GM23248 (cell line): Measurements from ENCODE around the gene UBQLN1. TPM values are rescaled to one million over a fixed set of nuclear protein-coding genes. Genes with fewer than 3 reads are reported as not detected.

Experiments
- DNase-seq: peaks from one replicate; pipeline ENCODE4 v3.0.0-alpha.2; 2015
- H2AFZ ChIP-seq: fragments of 200-600 bp; sonication (generic); 2 replicates; pipeline ENCODE4 v1.6.1; 2016; ENCODE audit warnings: antibody characterized with exemption
- H3F3A ChIP-seq: fragments of 200-600 bp; sonication (generic); 2 replicates; pipeline ENCODE4 v1.6.1; 2016; ENCODE audit warnings: mild to moderate bottlenecking, antibody characterized with exemption, mixed run types; ENCODE audit not compliant: insufficient read depth
- H3K27ac ChIP-seq: fragments of 200-600 bp; sonication (generic); 2 replicates; pipeline ENCODE4 v1.5.1; 2016; ENCODE audit warnings: mild to moderate bottlenecking
- H3K27me3 ChIP-seq: fragments of 200-600 bp; sonication (generic); replicated peaks from 2 replicates; pipeline ENCODE4 v1.6.1; 2016; ENCODE audit warnings: mild to moderate bottlenecking; ENCODE audit not compliant: insufficient read depth
- H3K36me3 ChIP-seq: fragments of 200-600 bp; sonication (generic); 2 replicates; pipeline ENCODE4 v1.6.1; 2016; ENCODE audit warnings: low read depth, mild to moderate bottlenecking
- H3K4me1 ChIP-seq: fragments of 200-600 bp; sonication (generic); 2 replicates; pipeline ENCODE4 v1.6.1; 2016; ENCODE audit warnings: mild to moderate bottlenecking; ENCODE audit not compliant: insufficient read depth
- H3K4me2 ChIP-seq: fragments of 200-600 bp; sonication (generic); one replicate; pipeline ENCODE4 v1.6.1; 2016; ENCODE audit warnings: mild to moderate bottlenecking; ENCODE audit not compliant: unreplicated experiment
- H3K4me3 ChIP-seq: fragments of 200-600 bp; sonication (generic); 2 replicates; pipeline ENCODE4 v1.5.1; 2016; ENCODE audit warnings: mild to moderate bottlenecking
- H3K79me2 ChIP-seq: fragments of 200-600 bp; sonication (generic); 2 replicates; pipeline ENCODE4 v1.6.1; 2016; ENCODE audit warnings: mild to moderate bottlenecking; ENCODE audit not compliant: insufficient read depth
- H3K9ac ChIP-seq: fragments of 200-600 bp; sonication (generic); 2 replicates; pipeline ENCODE4 v1.6.1; 2016; ENCODE audit warnings: mild to moderate bottlenecking
- H3K9me2 ChIP-seq: fragments of 200-600 bp; sonication (generic); 2 replicates; pipeline ENCODE4 v1.6.1; 2016; ENCODE audit warnings: mixed run types, mild to moderate bottlenecking, moderate library complexity; ENCODE audit not compliant: insufficient read depth
- H3K9me3 ChIP-seq: fragments of 200-600 bp; sonication (generic); one replicate; pipeline ENCODE4 v1.6.1; 2017; ENCODE audit warnings: low read depth
- H4K20me1 ChIP-seq: fragments of 200-600 bp; sonication (generic); 2 replicates; pipeline ENCODE4 v1.6.0; 2016; ENCODE audit not compliant: insufficient read depth
- EZH2 ChIP-seq: fragments of 200-600 bp; sonication (generic); IDR thresholded peaks from 2 replicates; pipeline ENCODE4 v1.6.1; 2018; ENCODE audit warnings: antibody characterized with exemption, mild to moderate bottlenecking; ENCODE audit not compliant: insufficient read depth, poor library complexity, severe bottlenecking
- EZH2phosphoT487 ChIP-seq: fragments of 200-600 bp; sonication (generic); IDR thresholded peaks from 2 replicates; pipeline ENCODE4 v1.6.1; 2018; ENCODE audit warnings: antibody characterized with exemption, moderate library complexity, mild to moderate bottlenecking, low read depth; ENCODE audit not compliant: insufficient read depth
- WGBS, 2 experiments: methylation state at CpG; one replicate each; pipeline ENCODE4 v1.1.6; 2015 to 2017; ENCODE audit warnings: low lambda C conversion rate in 2 of 2, low coverage in 1 of 2; ENCODE audit errors: missing lambda C conversion rate in 2 of 2; 5-methylcytosine and 5-hydroxymethylcytosine counted together
- in situ Hi-C: fragments of 300-500 bp; cut with MboI; formaldehyde crosslinking; loops from 2 replicates; pipeline ENCODE4 v1.15.0; 2020
- polyA plus RNA-seq: library from polyadenylated mRNA; unstranded; fragments of >200 nt; fragmentation: Nextera tagmentation; extraction: Ambion mirVana; gene quantifications from 2 replicates; pipeline ENCODE4 v1.2.1, GENCODE V29; 2016
- total RNA-seq: library from RNA; depleted of rRNA; stranded (reverse); fragments of >200 nt; shearing (Covaris generic); gene quantifications from 2 replicates; pipeline ENCODE4 v1.2.3, GENCODE V29; 2014

UBQLN1 gene
- total and polyA plus RNA-seq, 2 experiments from 2014 or later, result 103 to 107 TPM

DNA sequence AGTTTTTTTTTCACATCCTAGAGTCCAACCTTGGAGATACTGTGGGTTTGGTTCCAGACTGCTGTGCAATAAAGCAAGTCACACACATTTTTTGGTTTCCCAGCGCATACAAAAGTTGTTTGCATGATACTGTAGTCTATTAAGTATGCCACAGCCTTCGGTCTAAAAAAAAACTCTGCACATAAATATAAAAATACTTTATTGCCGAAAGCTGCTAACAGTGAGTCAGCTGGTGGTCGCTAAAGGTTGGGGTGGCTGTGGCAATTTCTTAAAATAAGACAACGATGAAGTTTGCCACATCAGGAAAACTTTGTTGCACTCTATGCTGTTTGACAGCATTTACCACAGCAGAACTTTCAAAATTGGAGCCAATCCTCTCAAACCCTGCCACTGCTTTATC lies 37.4 kb downstream of the UBQLN1 start:
- H2AFZ ChIP-seq, result no peak overlapping the region
- no peaks in the 10 kb centered on the region for H3K27me3 ChIP-seq
- TF ChIP-seq EZH2phosphoT487 (no peak), EZH2 (no peak)
- in situ Hi-C loops, result no loop called here
- H3K4me1 ChIP-seq, result 0 out of 2 replicates have a peak, but pooled peaks cover 5% of the 10 kb centered on the region
- 0 out of 2 replicates have a peak, but pooled peaks cover 3% of the 10 kb centered on the region for H3F3A ChIP-seq
- no peak overlapping the region for H3K4me3 ChIP-seq
- no peak for DNase-seq
- no peaks in the 10 kb centered on the region for H3K9me3 ChIP-seq
- H4K20me1 ChIP-seq, result no peaks in the 10 kb centered on the region
- H3K27ac ChIP-seq, result no peak overlapping the region
- H3K9ac ChIP-seq, result no peak overlapping the region
- no peak overlapping the region for H3K4me2 ChIP-seq
- H3K36me3 ChIP-seq, result peaks cover 56% of the 10 kb centered on the region
- H3K79me2 ChIP-seq, result peaks cover 100% of the 10 kb centered on the region
- no peaks in the 10 kb centered on the region for H3K9me2 ChIP-seq
- WGBS, 2 experiments, result 55 to 59% methylated on average over 5 of the region's 5 CpGs

DNA sequence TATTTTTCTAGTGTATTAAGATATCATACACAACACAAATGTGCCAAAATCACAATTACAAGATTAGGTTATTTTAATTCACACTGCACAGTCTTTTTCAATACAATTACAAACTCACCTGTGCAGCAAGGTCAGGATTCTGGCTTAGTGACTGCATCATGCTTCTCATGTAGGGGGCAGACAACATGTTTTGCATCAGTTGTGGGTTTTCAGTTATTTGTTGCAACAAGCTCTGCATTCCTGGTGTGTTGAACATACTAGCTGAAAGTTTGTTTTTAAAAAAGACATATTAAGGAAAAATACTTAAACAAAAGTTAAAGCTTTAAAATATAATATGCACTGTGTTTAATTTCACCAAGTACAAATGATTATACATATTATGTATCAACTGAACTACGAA lies 38.7 kb downstream of the UBQLN1 start:
- Histone ChIP-seq H2AFZ (no peak overlapping the region), H3K9ac (no peak overlapping the region), H3K79me2 (peaks cover 99% of the 10 kb centered on the region), H3K9me3 (no peaks in the 10 kb centered on the region), H3K4me3 (no peak overlapping the region), H3K36me3 (peaks cover 49% of the 10 kb centered on the region), H3K4me2 (no peak overlapping the region), H4K20me1 (no peaks in the 10 kb centered on the region), H3K27me3 (no peaks in the 10 kb centered on the region), H3K9me2 (no peaks in the 10 kb centered on the region), H3K27ac (no peak overlapping the region), H3K4me1 (no peaks in the 10 kb centered on the region), H3F3A (no peaks in the 10 kb centered on the region)
- peak; percentile 11 for DNase-seq
- in situ Hi-C loops, result no loop called here
- TF ChIP-seq EZH2, result no peak
- no peak for TF ChIP-seq EZH2phosphoT487
- 97 to 98% methylated on average over 1 of the region's 1 CpG for WGBS, 2 experiments

DNA sequence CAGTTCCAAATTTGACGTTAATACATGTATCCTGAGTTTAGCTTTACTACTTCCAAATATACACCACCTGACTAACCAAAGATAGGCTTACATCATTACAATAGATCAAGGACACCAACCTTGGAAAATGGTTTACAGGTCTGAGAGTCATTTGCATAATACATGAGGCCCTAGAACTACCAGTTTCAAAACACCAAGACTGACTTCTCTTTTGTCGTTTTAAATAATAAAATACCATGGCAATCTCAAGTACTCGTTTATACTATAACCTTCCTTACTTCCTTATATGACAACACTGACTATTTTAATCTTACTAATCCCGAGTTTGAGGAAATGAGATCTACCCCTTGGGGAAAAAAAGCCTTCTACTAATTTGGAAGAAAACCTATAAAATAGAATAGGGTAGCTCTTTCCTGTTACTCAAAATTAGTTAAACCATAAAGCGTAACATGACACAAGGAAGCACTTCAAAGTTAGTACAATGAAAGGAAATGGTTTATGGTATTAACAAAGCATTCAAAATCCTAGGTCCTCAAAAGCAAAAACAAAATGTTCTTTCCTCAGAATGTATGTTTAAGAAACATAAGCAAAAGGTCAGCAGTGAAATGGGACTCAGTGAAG lies 42.1 kb downstream of the UBQLN1 start:
- in situ Hi-C loops, result no loop called here
- Histone ChIP-seq H3K4me1 (no peaks in the 10 kb centered on the region), H2AFZ (no peak overlapping the region), H3K27me3 (no peaks in the 10 kb centered on the region), H3K4me2 (no peak overlapping the region), H3K79me2 (peaks cover 95% of the 10 kb centered on the region), H3K27ac (no peak overlapping the region), H3K9me2 (no peaks in the 10 kb centered on the region), H3K4me3 (no peak overlapping the region), H3K9me3 (no peaks in the 10 kb centered on the region), H4K20me1 (no peaks in the 10 kb centered on the region), H3F3A (no peaks in the 10 kb centered on the region), H3K9ac (no peak overlapping the region), H3K36me3 (peaks cover 59% of the 10 kb centered on the region)
- WGBS, 2 experiments, result 65 to 75% methylated on average over 5 of the region's 5 CpGs
- DNase-seq, result no peak
- TF ChIP-seq EZH2, result no peak
- TF ChIP-seq EZH2phosphoT487, result no peak

DNA sequence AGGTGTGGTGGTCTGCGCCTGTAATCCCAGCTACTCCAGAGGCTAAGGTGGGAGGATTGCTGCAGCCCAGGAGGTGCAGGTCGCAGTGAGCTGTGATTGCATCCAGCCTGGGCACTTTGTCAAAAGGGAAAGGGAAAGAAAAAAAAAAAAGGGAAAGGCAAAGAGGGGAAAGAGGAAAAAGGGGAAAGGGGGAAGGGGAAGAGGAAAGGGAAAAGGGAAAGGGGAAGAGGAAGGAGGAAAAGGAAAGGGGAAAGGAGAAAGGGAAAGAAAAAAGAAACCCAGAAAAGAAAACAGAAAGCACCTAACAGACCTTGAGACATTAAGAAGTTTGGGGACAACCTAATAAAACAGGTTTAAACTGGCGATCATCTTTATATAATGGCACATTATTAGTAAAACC lies 44.8 kb downstream of the UBQLN1 start:
- no peak overlapping the region for H3K9ac ChIP-seq
- no peaks in the 10 kb centered on the region for H4K20me1 ChIP-seq
- no peak overlapping the region for H2AFZ ChIP-seq
- no peak overlapping the region for H3K27ac ChIP-seq
- no peak for TF ChIP-seq EZH2phosphoT487
- TF ChIP-seq EZH2, result no peak
- no peaks in the 10 kb centered on the region for H3K4me1 ChIP-seq
- H3K4me3 ChIP-seq, result no peak overlapping the region
- in situ Hi-C loops, result no loop called here
- H3K9me3 ChIP-seq, result no peaks in the 10 kb centered on the region
- peaks cover 64% of the 10 kb centered on the region for H3K36me3 ChIP-seq
- DNase-seq, result no peak
- 98 to 99% methylated on average over 3 of the region's 3 CpGs for WGBS, 2 experiments
- H3K4me2 ChIP-seq, result no peak overlapping the region
- no peaks in the 10 kb centered on the region for H3F3A ChIP-seq
- peaks cover 86% of the 10 kb centered on the region for H3K79me2 ChIP-seq
- H3K9me2 ChIP-seq, result no peaks in the 10 kb centered on the region
- no peaks in the 10 kb centered on the region for H3K27me3 ChIP-seq

DNA sequence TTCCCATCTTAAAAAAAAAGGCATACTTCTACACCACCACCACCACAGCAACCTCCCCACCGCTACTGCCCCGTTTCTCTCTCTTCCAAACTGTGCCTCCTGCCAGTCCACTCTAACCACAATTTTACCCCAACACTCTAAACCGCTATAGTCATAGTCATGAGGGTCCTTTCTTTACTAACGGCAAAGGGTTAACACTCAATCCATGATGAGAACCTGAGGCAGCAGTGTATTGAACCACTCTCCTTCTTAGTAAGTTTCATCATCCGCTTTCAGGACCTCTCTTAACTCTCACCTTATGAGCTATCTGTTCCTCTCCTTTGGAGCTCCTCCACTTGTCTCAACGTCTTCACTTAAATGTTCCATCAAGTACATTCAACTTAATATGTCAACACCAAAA lies 50.8 kb downstream of the UBQLN1 start:
- Histone ChIP-seq H3K9ac (no peak overlapping the region), H3K4me2 (no peak overlapping the region), H2AFZ (no peak overlapping the region), H3K27ac (no peak overlapping the region), H3K4me3 (no peak overlapping the region), H3K9me3 (no peaks in the 10 kb centered on the region), H3K79me2 (peaks cover 51% of the 10 kb centered on the region), H3K27me3 (no peaks in the 10 kb centered on the region), H4K20me1 (no peaks in the 10 kb centered on the region), H3F3A (no peaks in the 10 kb centered on the region), H3K9me2 (no peaks in the 10 kb centered on the region), H3K36me3 (peaks cover 58% of the 10 kb centered on the region), H3K4me1 (no peaks in the 10 kb centered on the region)
- TF ChIP-seq EZH2 (no peak), EZH2phosphoT487 (no peak)
- 82% methylated on average over 6 of the region's 6 CpGs for WGBS, 2 experiments
- DNase-seq, result no peak
- in situ Hi-C loops, result no loop called here
